C4-2B (cell line): ENCODE results near the gene WDR77.

Experiments used
- ZFX ChIP-seq: fragments of 450-650 bp; IDR thresholded peaks from 2 replicates; pipeline ENCODE4 v1.6.1; 2017
- TF ChIP-seq, protein P1 (sequence below): fragments of 450-650 bp; conservative IDR thresholded peaks from 2 replicates; pipeline ENCODE4 v1.5.1; 2017; ENCODE audit warnings: mild to moderate bottlenecking

DNA sequence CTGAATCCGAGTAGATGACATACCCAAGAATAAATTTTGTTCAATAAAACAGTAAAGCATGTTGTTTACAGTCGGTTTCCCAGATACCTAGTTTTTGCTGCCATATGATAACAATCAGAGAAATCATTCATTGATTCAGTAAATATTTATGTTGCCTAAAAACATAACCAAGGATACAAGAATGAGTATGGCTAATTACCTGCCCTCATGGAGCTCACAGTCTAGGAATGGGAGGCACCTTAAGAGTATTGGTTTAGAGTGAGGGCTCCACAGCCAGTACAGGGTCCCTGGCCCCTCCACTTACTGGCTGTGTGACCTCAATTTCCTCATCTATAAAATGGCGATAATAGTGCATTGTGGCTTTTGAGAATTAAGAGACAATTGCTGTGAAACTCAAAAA, 1.1 kb upstream of the WDR77 start:
- TF ChIP-seq, protein P1, sequence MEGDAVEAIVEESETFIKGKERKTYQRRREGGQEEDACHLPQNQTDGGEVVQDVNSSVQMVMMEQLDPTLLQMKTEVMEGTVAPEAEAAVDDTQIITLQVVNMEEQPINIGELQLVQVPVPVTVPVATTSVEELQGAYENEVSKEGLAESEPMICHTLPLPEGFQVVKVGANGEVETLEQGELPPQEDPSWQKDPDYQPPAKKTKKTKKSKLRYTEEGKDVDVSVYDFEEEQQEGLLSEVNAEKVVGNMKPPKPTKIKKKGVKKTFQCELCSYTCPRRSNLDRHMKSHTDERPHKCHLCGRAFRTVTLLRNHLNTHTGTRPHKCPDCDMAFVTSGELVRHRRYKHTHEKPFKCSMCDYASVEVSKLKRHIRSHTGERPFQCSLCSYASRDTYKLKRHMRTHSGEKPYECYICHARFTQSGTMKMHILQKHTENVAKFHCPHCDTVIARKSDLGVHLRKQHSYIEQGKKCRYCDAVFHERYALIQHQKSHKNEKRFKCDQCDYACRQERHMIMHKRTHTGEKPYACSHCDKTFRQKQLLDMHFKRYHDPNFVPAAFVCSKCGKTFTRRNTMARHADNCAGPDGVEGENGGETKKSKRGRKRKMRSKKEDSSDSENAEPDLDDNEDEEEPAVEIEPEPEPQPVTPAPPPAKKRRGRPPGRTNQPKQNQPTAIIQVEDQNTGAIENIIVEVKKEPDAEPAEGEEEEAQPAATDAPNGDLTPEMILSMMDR: no peak
- no peak for TF ChIP-seq ZFX
